Kidney glomerular epithelial cell (primary cell): Measurements from ENCODE around the gene ARID1B.

Experiments used
- DNase-seq: peaks from one replicate; lab custom pipeline; 2025; lab: John Stamatoyannopoulos, UW

The ARID1B gene

GRCh38 chr6:156773935-156774852 lies 3.0 kb upstream of the ARID1B start:
- DNase-seq = no peak

- DNase-seq = no peak
Observed at GRCh38 chr6:156774863-156775405, 2.2 kb upstream of the ARID1B start.

- no peak for DNase-seq
Observed at GRCh38 chr6:156775717-156776116, 1.5 kb upstream of the ARID1B start.

- DNase-seq = peak; percentile 69
Observed at GRCh38 chr6:156776470-156776839, 723 bp upstream of the ARID1B start.

GRCh38 chr6:156777577-156778453 lies 637 bp downstream of the ARID1B start:
- peak; percentile 21 for DNase-seq

DNA sequence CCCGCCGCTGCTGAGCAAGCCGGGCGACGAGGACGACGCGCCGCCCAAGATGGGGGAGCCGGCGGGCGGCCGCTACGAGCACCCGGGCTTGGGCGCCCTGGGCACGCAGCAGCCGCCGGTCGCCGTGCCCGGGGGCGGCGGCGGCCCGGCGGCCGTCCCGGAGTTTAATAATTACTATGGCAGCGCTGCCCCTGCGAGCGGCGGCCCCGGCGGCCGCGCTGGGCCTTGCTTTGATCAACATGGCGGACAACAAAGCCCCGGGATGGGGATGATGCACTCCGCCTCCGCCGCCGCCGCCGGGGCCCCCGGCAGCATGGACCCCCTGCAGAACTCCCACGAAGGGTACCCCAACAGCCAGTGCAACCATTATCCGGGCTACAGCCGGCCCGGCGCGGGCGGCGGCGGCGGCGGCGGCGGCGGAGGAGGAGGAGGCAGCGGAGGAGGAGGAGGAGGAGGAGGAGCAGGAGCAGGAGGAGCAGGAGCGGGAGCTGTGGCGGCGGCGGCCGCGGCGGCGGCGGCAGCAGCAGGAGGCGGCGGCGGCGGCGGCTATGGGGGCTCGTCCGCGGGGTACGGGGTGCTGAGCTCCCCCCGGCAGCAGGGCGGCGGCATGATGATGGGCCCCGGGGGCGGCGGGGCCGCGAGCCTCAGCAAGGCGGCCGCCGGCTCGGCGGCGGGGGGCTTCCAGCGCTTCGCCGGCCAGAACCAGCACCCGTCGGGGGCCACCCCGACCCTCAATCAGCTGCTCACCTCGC lies 1.5 kb downstream of the ARID1B start:
- no peak for DNase-seq

DNA sequence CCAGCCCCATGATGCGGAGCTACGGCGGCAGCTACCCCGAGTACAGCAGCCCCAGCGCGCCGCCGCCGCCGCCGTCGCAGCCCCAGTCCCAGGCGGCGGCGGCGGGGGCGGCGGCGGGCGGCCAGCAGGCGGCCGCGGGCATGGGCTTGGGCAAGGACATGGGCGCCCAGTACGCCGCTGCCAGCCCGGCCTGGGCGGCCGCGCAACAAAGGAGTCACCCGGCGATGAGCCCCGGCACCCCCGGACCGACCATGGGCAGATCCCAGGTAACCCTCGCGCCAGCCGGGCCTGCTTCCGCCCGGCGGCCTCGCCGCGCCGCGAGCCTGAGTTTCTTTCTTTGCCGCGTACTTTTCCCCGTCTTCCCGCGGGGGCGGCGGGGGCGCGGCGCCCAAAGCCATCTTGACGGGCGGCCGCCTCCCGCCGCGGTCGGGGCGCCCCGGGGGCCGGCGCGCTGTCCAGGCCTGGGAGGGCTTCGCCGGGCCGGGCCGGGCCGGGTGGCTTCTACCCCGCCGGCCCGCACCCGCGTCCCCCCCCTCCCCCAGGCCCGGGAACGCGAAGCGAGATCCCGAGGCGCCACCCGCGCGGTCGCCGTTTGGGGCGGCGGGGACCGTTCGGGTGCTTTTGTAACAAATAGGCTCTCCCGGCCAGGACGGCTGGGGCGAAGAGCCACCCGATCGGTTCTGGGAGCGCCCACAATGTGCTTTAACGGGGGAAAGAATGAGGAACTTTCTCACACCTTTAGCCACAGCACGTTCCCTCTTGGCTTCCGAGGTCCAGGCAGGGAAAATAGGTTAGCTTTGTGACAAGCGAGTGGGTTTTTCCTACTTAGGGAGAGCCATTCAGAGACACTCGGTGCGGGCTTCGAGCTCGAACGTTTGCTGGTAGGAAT lies 2.3 kb downstream of the ARID1B start:
- no peak for DNase-seq

DNA sequence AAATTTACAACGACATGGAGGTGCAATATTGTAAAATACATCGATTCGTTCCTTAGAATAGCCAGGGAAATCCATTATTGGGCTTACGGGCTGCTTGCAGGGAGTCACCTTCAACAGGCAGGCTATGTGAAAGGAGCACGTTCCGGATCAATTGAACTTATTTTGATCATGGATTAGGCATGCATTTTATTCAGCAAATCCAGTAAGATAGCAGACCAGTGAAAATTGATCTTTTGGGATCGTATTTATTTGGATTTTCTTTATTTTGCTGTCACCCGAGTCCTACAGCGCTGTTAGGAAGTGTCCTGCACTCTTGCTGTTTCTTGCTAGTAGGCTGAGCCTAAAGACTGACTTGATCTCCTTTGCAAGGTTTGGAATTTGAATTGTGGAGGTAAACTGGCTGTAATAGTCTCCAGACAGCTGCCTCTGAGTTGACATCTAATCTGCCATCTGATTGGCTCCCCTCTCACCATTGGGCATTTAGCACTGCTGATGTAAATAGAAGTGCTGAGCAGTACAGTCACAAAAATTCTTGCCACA lies 3.0 kb downstream of the ARID1B start:
- peak; percentile 95 for DNase-seq

DNA sequence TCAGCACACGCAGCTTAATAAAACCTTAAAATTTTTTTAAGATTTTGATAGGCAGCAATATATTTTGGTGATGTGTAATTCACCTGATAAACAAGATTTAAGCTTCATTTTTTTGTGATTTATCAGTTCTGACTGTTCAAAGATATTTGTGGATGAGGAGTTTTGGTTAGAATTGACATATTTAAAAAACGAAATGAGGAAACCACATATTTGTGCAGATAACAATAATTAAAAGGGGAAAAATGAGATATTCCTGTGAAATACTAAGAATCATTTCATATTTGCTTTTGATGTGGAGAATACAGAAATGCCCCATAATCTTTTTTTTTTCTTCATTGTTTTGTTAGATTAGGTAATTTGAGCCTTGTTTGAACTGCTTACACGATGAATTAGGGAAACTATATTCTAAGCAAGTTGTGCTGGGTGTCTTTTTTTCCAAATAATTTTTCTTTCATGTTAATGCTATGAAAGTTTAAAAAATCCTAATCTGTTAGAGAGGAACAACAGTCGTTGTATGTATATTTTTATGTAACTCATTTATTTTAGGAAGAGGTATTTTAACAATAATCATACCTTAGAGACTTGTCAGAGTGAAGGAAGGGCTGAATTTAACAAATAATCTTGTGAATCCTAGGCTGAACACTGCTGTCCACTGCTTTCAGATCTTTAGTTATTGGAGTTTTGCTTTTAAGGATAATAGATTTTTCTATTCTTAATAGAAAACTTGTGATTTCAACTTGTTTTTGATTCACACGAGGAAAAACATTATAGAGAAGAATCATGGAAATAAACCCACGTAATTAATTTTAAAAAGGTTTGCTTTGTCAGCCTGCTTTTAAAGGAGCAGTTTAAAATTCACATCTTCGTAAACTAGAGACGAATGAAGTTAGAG lies 4.0 kb downstream of the ARID1B start:
- peak; percentile 26 for DNase-seq

DNA sequence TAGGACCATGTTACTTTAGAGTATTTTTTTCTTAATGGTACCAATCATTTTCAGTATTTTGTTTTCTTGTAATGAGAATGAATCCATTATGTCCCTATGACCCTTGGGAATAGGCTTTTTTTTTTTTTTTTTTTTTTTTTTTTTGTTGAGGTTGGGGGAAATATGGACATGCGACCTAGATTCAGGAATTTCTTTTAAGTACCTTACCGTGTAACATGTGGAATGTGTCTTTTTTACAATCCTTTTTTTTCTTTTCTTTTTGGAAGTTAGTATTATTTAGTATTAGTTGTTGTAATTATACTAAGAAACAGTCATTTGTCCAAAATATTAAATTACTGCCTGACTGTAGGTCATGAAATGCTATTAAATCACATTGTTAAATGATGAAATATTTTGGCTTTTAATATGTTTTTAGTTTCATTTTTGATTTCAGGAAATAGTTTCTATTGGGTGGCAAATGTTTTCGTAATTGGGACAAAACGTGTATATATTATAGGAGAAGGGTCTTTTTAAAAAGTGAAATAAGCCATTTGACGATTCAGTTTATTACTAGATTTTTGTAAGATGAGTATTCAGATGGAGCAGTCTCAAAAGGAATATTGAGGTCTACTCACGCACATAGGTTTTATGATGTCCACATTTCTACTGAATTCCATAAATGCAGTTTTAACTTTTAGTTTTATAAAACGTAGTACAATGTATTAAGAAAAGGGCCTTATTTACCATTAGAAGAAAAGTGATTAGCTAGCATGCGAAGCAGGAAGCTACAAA lies 4.9 kb downstream of the ARID1B start:
- DNase-seq = peak; percentile 16

- no peak for DNase-seq
Observed at GRCh38 chr6:156782691-156783320, 5.6 kb downstream of the ARID1B start.

- no peak for DNase-seq
Observed at GRCh38 chr6:156783958-156784357, 6.8 kb downstream of the ARID1B start.

GRCh38 chr6:156786652-156787051 lies 9.5 kb downstream of the ARID1B start:
- DNase-seq = no peak

GRCh38 chr6:156787569-156788492 lies 10.7 kb downstream of the ARID1B start:
- DNase-seq = no peak

GRCh38 chr6:156789081-156789943 lies 12.1 kb downstream of the ARID1B start:
- no peak for DNase-seq

DNA sequence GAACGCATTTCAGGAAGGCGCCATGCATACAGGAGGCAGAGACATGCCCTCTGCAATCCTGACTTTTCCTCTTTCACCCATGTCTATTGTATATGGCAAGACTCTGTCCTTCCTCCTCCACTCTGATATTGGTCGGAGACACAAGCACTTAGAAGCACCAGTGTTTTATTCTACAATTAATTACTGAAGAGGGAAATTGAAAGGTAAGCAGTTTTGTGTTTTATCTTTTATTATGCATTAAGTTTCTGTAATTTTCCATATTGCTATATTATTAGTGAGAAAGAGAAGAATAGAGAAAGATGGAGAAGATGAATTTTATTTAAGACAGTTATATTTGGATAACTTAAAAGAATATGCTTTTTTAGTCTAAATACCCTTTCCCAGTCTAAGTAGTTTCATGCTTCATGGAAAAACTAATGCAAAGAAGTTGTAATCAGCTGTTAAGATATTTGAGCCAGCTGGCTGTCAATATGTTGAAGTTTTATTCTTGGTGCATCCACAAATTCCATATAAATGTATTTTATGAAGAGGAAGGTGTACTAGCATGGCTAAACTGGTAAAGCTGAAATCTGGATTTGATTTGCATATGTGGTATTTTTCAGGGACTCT lies 13.6 kb downstream of the ARID1B start:
- no peak for DNase-seq
